ENCODE results near the gene CRLF3.
"Not testable (repeated sequence)": the region's sequence is repeated elsewhere in the genome, so short reads cannot be mapped to it uniquely, and the experiment has no call there.

Gene CRLF3

DNA sequence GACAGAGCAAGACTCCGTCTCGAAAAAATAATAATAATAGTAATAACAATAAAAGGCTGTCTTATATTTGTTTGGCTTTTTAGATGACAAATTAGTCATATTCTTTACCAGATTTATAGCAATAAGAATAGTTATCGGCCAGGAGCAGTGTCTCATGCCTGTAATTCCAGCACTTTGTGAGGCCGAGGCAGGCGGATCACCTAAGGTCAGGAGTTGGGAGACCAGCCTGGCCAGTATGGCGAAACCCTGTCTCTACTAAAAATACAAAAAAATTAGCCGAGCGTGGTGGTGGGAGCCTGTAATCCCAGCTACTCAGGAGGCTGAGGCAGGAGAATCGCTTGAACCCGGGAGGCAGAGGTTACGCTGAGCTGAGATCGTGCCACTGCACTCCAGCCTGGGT is 10.3 kb downstream of the CRLF3 start:
- not testable (repeated sequence) for DNase-seq

DNA sequence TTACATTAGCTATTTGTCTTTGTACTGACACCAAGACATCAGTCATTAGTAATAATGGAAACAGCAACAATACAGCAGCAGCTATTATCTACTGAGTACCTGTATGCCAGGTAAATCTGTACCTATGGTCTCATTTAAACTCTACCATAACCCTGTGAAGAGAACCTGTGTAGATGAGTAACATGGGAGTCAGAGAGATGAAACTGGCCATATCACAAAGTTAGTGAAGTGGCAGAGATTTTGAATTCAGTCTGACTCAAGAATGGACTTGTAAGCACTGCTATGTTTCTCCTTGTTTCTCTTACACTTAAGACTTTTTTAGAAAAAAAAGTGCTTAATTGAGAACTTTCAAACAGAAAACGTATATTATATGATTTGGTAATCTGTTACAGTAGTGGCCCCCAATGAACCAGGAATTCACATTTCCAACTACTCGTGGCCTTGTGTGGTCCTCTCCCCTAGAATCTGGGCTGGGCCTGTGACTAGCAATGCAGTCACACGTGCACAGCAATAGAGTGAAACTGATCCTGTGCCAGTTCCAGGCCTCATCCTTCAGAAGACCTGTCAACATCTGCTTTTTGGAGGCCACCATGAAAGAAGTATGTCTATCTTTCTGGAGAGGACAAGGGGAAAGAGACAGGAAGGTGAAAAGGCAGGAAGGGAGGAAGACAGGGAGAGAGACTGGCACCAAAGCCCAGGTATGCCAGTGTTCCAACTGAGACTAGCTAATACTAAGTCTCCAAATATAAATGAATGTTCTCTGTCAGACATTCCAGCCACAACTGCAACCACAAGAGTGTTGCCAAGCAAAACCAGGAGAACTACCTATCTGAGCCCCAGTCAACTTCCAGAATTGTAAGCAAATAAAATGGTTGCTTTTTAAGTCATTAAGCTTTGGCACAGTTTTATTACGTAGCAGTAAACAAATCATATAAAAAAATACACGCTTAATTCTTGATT is 12.0 kb downstream of the CRLF3 start:
- no peak for DNase-seq

DNA sequence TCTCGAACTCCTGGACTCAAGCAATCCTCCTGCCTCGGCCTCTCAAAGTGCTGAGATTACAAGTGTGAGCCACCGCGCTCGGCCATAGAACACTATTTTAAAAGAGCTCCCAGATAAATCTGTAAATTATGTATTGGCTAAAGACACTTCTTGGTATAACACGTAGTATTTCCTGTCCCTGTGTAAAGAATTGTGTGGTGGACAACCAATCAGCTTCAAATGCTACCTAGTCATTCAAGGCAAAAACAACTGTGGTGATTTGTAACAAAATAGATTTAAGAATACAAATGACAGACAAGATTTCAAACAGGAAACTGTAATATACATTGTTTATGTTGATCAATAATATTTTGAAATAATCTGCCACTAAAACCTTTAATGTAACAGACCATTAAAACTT is 14.6 kb downstream of the CRLF3 start:
- no peak for DNase-seq

DNA sequence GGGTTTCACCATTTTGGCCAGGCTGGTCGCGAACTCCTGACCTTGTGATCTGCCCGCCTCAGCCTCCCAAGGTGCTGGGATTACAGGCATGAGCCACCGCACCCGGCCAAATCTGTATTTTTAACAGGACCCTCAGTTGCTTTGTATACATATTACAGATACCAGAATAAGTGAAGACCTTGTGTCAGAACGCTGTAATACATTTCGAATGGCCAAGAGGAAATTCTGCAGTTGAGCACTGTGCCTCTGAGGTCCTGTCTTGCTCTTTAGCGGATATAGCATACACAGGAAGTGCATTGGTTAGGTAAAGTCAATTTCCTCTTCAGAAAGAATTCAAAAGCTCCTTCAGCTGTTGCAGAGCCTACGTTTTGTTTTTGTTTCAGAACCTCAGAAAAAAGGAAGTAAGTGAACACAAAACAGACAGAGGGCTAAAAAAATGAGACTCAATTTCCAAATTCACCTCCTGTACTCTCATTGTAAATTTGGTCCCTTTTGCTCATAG is 15.7 kb downstream of the CRLF3 start:
- DNase-seq: no peak

DNA sequence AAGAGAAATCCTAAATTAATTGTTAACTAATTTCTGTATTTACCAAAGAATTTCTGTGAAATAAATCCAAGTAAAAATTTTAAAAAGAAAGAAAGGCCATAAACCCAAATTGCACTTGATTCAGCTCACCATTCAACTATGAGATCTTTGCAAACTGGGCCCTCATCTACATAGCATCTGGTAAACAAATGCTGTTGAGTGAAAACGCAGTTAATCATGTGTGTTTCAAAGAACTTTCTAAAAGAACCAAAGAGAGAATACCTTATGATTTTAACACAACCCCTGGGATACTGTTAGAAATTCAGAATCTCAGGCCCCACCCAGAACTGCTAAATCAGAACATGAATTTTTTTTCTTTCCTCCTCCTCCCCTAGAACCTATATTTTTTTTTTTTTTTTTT is 16.6 kb downstream of the CRLF3 start:
- no peak for DNase-seq

DNA sequence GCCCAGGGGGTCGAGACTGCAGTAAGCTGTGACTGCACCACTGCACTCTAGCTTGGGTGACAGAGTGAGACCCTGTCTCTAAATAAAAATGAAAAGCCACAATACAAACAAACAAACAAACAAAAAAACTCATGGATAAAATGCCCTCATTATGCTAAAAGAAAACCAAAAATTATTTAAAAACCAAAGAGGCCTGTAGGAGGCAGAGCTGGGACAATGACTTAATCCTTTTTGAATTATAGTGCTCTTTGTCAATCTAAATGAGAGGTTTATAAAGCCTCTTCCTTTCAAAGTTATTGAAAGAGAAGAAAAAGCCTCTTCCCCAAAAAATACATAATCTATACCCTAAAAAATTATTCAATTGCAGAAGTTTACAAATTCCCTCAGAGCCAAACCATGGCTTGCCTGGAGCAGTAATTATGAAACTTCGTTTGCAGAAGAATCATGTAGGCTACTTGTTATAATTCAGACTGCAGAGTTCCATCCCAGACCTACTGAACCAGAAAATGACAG is 18.5 kb downstream of the CRLF3 start:
- no peak for DNase-seq

DNA sequence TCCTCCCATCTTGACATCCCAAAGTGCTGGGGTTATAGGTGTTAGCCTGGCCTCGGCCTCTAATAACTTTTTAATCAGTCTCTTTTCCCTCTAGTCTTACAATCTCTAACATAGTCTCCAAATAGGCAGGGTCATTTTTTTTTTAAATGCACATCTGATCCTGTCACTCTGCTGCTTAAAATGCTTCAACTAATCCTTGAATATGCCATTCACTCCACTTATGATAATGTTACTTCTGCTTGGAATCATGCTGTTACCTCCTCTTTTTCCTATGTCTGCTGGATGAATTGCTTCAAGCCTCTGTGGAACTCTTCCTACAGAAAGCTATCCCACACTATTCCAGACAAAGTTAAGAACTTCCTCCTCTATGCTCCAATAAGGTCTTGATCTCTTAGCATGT is 22.8 kb downstream of the CRLF3 start:
- DNase-seq: no peak

DNA sequence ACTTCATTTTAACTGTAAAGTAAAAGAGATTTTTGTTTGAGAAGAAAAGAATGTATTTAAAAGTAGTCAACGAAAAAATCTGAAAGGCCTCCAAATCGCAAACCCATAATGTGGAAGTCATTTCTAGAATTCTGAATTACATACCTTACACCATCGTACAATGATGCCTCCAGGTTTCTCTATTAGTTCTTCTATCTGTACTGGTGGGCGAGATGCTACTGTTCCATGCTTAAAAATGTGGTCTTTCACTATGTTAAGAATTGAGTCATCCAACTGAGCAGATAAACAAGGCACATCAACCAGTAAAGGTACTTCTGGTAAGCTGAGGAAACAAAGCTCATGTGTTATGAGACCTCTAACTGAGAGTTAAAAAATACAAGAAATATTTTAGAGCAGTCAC is 28.5 kb downstream of the CRLF3 start:
- DNase-seq: no peak

DNA sequence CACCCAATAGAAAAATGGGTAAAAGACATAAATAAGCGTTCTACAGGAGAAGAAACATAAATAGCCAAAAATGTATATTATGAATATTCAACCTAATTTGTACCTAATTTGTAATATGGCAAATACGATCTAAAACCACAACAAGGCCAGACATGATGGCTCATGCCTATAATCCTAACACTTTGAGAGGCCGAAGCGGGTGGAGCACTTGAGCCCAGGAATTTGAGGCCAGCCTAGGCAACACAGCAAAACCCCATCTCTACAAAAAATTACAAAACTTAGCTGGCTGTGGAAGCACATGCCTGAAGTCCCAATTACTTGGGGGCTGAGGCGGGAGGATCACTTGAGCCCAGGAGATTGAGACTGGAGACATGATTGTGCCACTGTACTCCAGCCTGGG is 30.1 kb downstream of the CRLF3 start:
- no peak for DNase-seq

DNA sequence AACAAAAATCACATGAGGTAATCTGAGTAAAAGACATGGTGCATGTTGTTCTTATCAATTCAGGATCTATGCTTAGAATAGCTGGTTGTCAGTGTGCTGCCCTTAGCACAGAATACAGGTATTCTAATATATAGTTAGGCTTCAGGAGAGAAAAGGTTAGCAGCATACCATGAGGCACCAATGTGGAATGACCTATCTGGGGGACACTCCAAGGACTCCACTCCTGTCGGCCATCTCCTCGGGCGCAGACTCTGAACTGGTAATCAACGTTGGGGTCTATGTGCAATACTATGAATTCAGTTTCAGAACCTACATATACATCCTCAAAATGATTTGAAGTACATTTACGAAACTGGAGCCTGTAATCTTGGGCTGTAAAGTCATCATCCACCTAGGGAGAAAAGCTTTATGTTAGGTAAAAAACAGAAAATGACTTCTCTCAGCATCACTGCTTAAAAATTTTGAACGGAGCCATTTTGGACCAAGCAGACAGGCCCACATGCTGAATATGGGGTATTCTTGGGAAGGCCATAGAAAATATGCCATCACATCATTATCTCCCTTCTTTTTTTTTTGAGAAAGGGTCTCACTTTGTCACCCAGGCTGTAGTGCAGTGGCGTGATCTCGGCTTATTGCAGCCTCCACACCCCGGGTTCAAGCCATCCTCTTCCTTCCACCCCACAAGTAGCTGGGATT is 31.1 kb downstream of the CRLF3 start:
- no peak for DNase-seq

DNA sequence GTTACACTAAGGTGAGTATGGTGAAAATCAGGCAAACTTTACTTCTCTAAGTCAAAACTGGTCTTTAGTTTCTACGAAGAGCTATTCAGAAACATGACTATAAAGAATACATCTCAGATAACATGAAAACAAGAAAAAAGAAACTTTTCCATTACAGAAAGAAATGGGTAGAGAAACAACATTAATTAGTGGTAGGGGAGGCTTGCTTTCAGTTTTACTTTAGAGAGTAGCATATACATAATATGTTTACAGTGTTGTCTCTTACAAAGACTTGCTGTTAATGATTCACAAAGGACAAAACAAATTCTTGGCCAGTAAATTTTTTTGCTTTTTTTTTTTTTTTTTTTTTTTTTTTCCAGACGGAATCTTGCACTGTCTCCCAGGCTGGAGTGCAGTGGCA is 34.2 kb downstream of the CRLF3 start:
- DNase-seq: no peak

DNA sequence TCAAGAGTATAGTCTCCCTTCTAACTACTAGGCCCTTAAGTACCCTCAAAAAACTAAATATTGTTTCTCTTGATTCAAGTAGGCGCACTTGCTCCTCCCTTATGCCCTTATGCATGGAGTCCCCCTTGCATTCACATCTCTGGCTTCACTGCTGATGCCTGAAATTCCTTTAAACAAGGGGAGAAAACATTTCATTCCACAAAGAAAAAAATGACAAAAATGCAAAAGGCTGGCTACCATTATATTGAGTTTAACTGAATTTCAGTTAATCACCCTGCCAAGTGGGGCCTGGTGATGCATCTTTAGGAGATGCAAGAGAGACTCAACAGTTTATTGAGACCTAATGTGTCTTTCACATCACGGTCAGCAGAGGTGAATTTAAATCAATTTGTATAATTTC is 35.6 kb downstream of the CRLF3 start:
- no peak for DNase-seq

DNA sequence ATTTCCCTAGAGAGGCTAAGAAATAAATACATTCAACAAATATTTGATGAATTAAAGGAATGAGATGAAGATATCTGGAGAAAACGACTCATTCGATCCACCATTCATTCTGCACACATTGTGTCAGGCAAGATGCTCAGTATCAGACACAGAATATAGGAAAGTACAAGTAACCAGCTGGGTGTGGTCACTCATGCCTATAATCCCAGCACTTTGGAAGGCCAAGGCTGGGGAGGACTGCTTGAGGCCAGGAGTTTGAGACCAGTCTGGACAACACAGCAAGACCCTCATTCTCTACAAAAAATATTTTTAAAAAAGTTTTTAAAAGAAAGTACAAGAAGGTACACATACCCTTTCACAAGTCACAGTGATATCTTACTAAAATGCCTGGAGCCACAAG is 42.3 kb downstream of the CRLF3 start:
- no peak for DNase-seq

DNA sequence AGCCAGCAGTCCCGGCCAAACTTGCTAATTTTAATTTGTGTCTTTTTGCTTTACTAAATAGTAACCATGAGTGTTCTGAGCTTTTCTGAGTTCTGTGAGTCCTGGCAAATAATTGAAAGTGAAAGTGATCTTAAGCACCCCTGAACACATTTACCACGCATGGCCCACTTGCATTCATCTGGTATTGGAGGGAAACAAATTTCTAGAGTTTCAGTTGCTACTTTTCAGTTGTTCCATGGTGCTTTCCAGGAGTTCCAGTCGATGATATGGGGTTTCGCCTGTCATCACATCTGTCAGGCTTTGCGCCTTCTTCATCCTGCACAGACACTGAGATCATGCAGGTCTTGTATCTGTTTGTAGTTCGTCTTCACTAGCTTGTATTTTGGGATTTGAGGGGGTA is 44.1 kb downstream of the CRLF3 start:
- DNase-seq: no peak

DNA sequence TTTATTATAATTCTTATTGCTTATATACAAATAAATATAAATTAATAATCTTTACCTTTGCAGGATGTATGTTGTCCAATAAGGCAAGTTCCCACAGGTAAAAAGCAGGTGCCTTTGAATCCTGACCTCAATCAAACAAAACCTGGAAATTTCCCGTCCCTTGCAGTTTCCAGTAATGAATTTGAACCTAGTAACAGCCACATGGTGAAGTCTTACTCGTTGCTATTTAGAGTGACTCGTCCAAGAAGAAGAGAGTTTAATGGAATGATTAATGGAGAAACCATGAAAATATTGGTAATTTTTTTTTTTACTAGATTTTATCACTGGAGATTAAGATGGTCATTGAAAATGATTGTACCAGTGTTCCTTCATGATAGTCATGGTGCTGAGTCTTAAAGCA is 55.7 kb downstream of the CRLF3 start:
- DNase-seq: not testable (repeated sequence)

DNA sequence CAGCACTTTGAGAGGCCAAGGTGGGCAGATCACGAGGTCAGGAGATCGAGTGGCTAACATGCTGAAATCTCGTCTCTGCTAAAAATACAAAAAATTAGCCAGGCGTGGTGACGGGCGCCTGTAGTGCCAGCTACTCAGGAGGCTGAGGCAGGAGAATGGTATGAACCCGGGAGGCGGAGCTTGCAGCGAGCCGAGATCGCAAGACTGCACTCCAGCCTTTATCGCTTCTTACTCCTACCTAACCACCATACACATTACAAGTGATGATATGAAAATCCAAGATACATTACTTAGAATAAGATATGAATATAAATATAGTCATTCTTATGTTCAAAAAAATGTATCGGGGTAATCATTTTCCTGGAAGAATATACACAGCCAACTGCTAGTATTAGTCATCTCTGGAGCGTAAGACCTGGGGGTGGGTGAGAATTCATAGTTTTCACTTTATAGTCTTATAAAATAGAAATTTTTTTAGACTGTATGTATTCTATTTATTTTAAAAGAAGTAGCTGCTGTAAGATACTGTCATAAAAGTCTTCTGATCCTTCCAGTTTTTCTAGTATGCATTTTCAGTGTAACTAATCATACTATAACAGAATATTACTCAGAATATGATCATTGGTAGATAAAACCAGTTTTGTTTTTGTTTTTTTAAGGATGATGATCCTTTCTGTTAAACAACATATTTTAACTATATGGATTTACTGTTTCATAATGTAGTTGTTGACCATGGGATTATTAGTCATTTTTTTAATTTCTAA is 56.7 kb downstream of the CRLF3 start:
- DNase-seq: not testable (repeated sequence)

DNA sequence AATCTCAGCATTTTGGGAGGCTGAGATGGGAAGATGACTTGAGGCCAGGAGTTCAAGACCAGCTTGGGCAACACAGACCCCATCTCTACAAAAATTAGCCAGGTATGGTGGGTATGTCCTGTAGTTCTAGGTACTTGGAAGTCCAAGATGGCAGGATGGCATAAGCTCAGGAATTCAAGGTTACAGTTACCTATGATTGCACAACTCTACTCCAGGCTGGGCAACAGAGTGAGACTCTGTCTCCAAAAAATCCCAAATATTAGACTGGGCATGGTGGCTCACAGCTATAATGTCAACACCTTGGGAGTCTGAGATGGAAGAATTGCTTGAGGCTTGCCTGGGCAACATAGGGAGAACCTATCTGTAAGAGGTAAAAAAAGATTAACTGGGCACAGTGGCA is 63.4 kb downstream of the CRLF3 start:
- no peak for DNase-seq

DNA sequence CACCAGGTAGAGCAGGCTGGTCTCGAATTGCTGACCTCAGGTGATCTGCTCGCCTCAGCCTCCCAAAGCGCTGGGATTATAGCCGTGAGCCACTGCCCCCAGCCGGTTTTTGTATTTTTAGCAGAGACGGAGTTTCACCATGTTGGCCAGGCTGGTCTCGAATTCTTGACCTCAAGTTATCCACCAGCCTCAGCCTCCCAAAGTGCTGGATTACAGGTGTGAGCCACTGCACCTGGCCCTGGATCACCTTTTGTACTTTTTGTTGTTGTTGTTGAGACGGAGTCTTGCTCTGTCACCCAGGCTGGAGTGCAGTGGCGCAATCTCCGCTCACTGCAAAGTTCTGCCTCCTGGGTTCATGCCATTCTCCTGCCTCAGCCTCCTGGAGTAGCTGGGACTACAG is 71.2 kb downstream of the CRLF3 start:
- DNase-seq: not testable (repeated sequence)

DNA sequence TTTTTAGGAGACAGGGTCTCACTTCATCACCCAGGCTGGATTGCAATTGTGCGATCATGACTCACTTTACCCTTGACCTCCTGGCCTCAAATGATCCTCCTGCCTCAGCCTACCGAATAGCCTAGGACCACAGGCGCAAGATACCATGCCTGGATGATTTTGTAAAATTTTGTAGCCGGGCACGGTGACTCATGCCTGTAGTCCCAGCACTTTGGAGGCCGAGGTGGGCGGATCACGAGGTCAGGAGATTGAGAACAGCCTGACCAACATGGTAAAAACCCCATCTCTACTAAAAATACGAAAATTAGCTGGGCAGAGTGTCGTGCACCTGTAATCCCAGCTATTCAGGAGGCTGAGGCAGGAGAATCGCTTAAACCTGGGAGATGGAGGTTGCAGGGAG is 73.5 kb downstream of the CRLF3 start:
- not testable (repeated sequence) for DNase-seq

DNA sequence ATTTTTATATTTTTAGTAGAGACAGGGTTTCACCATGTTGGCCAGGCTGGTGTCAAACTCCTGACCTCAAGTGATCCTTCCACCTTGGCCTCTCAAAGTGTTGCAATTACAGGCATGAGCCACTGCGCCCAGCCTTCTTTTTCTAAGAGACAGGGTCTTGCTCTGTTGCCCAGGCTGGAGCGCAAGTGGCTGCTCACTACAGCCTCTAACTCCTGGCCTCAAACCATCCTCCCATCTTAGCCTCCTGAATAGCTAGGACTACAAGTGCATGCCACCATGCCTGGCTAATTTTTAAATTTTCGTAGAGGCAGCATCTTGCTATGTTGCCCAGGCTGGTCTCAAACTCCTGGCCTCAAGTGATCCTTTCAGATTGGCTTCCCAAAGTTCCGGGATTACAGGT is 76.9 kb downstream of the CRLF3 start:
- DNase-seq: not testable (repeated sequence)

DNA sequence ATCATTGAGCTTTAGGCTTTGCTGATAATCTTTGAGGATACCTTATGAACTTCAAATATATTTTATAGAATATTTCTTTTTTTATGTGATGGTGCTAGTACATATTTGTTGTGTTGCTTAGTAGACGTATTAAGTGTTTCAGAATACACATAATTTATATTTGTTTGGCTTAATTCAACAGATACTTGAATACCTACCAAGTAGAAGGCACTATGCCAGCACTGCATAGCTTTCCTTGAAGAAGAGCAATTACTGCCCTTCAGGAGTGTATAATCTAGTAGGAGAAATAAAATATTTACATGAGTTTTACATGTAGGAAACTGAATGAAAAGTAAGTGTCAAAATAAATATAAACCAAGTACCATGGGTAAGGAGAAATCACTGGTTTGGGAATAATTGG is 81.8 kb downstream of the CRLF3 start:
- DNase-seq: not testable (repeated sequence)

DNA sequence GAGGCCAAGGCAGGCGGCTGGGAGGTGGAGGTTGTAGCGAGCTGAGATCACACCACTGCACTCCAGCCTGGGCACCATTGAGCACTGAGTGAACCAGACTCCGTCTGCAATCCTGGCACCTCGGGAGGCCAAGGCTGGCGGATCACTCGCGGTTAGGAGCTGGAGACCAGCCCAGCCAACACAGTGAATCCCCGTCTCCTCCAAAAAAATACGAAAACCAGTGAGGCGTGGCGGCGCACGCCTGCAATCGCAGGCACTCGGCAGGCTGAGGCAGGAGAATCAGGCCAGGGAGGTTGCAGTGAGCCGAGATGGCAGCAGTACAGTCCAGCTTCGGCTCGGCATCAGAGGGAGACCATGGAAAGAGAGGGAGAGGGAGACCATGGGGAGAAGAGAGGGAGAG is 88.1 kb downstream of the CRLF3 start:
- not testable (repeated sequence) for DNase-seq

DNA sequence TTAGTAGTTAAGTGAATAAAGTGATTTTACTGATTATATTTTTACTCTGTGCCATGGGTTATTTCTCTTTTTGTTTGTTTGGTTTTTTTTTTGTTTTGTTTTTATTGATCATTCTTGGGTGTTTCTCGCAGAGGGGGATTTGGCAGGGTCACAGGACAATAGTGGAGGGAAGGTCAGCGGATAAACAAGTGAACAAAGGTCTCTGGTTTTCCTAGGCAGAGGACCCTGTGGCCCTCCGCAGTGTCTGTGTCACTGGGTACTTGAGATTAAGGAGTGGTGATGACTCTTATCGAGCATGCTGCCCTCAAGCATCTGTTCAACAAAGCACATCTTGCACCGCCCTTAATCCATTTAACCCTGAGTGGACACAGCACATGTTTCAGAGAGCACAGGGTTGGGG is 88.8 kb downstream of the CRLF3 start:
- DNase-seq: not testable (repeated sequence)

Measured in NCI-H1048 (cell line).